RWPE2 (cell line): ENCODE measurements around the gene NUB1.

ENCODE experiments used
- ATAC-seq: fragments of 200-7000 bp; cut with Tn5 transposase; 3 replicates; pipeline ENCODE4 v1.9.1; 2021; ENCODE audit warnings: low read depth
- DNase-seq: peaks from one replicate; pipeline ENCODE4 v3.0.0-alpha.2; 2020; ENCODE audit warnings: low spot score
- H3K27ac ChIP-seq: fragments of 450-650 bp; 2 replicates; pipeline ENCODE4 v1.5.1; 2017; ENCODE audit warnings: mild to moderate bottlenecking; ENCODE audit not compliant: poor library complexity, severe bottlenecking
- H3K27me3 ChIP-seq: fragments of 250-450 bp; sonication (Bioruptor Pico); 2 replicates; pipeline ENCODE4 v1.5.1; 2021; ENCODE audit warnings: mild to moderate bottlenecking, moderate library complexity; ENCODE audit not compliant: insufficient read depth, poor library complexity, severe bottlenecking
- H3K36me3 ChIP-seq: fragments of 250-450 bp; sonication (Bioruptor Pico); 2 replicates; pipeline ENCODE4 v1.5.1; 2020; ENCODE audit warnings: low read depth, mild to moderate bottlenecking, moderate library complexity
- H3K4me1 ChIP-seq: fragments of 250-450 bp; sonication (Bioruptor Pico); 2 replicates; pipeline ENCODE4 v1.5.1; 2021; ENCODE audit warnings: mild to moderate bottlenecking, moderate library complexity; ENCODE audit not compliant: insufficient read depth, poor library complexity, severe bottlenecking
- H3K4me3 ChIP-seq: fragments of 250-450 bp; sonication (Bioruptor Pico); 2 replicates; pipeline ENCODE4 v1.5.1; 2021; ENCODE audit warnings: mild to moderate bottlenecking, moderate library complexity; ENCODE audit not compliant: severe bottlenecking
- H3K9me3 ChIP-seq: fragments of 250-450 bp; sonication (Bioruptor Pico); 2 replicates; pipeline ENCODE4 v1.5.1; 2021; ENCODE audit warnings: mild to moderate bottlenecking, moderate library complexity; ENCODE audit not compliant: severe bottlenecking
- CTCF ChIP-seq: fragments of 450-650 bp; IDR thresholded peaks from one replicate; pipeline ENCODE4 v1.5.1; 2017; ENCODE audit warnings: mild to moderate bottlenecking, moderate library complexity; ENCODE audit not compliant: poor library complexity, severe bottlenecking

The NUB1 gene

GRCh38 chr7:151342102-151342646 lies 562 bp downstream of the NUB1 start:
- H3K27ac ChIP-seq: peak overlapping the region; percentile 1
- DNase-seq (no peak), ATAC-seq (no peak)

GRCh38 chr7:151342811-151343210 lies 1.2 kb downstream of the NUB1 start:
- peak overlapping the region; percentile 70 for H3K4me3 ChIP-seq
- DNase-seq (no peak), ATAC-seq (no peak)
- TF ChIP-seq CTCF: no peak
- no peaks in the 10 kb centered on the region for H3K27me3 ChIP-seq
- peaks cover 31% of the 10 kb centered on the region for H3K36me3 ChIP-seq
- H3K4me1 ChIP-seq: no peaks in the 10 kb centered on the region
- no peaks in the 10 kb centered on the region for H3K9me3 ChIP-seq
- H3K27ac ChIP-seq: no peak overlapping the region

More at GRCh38 chr7:151342102-151342646, 562 bp downstream of the NUB1 start:
- H3K4me1 ChIP-seq: no peaks in the 10 kb centered on the region
- no peaks in the 10 kb centered on the region for H3K27me3 ChIP-seq
- peaks cover 25% of the 10 kb centered on the region for H3K36me3 ChIP-seq
- no peak for TF ChIP-seq CTCF
- H3K4me3 ChIP-seq: peak overlapping the region; percentile 70
- no peaks in the 10 kb centered on the region for H3K9me3 ChIP-seq

GRCh38 chr7:151343516-151343915 lies 1.9 kb downstream of the NUB1 start:
- Histone ChIP-seq H3K27ac (no peak overlapping the region), H3K4me1 (no peaks in the 10 kb centered on the region), H3K36me3 (peaks cover 35% of the 10 kb centered on the region), H3K9me3 (no peaks in the 10 kb centered on the region), H3K4me3 (no peak overlapping the region), H3K27me3 (no peaks in the 10 kb centered on the region)
- DNase-seq (no peak), ATAC-seq (no peak)
- TF ChIP-seq CTCF: no peak

GRCh38 chr7:151345576-151346469 lies 4.2 kb downstream of the NUB1 start:
- peaks cover 53% of the 10 kb centered on the region for H3K36me3 ChIP-seq
- H3K4me1 ChIP-seq: no peaks in the 10 kb centered on the region
- no peak for DNase-seq
- no peak for TF ChIP-seq CTCF
- no peaks in the 10 kb centered on the region for H3K27me3 ChIP-seq
- H3K27ac ChIP-seq: no peak overlapping the region
- ATAC-seq: no peak
- H3K9me3 ChIP-seq: no peaks in the 10 kb centered on the region
- H3K4me3 ChIP-seq: no peak overlapping the region

- Histone ChIP-seq H3K4me3 (no peak overlapping the region), H3K27me3 (no peaks in the 10 kb centered on the region), H3K36me3 (peaks cover 59% of the 10 kb centered on the region), H3K9me3 (no peaks in the 10 kb centered on the region), H3K4me1 (no peaks in the 10 kb centered on the region), H3K27ac (no peak overlapping the region)
- TF ChIP-seq CTCF: no peak
- DNase-seq (no peak), ATAC-seq (no peak)
These were observed 4.8 kb downstream of the NUB1 start for GRCh38 chr7:151346470-151346769.
